ENCODE data around the gene KCTD17.

KCTD17 gene

GRCh38 chr22:37062702-37063381 lies 11.3 kb downstream of the KCTD17 start:
- no peak overlapping the region for H3K27ac ChIP-seq
- TF ChIP-seq ZFX (IDR thresholded peaks at IDR 0.05) (no peak), CTCF (conservative IDR thresholded peaks at IDR 0.05) (no peak)

- no peak overlapping the region for H3K27ac ChIP-seq
- no peak for TF ChIP-seq ZFX (IDR thresholded peaks at IDR 0.05)
- TF ChIP-seq CTCF (conservative IDR thresholded peaks at IDR 0.05): no peak
Measured at GRCh38 chr22:37063431-37064420, 12.2 kb downstream of the KCTD17 start.

DNA sequence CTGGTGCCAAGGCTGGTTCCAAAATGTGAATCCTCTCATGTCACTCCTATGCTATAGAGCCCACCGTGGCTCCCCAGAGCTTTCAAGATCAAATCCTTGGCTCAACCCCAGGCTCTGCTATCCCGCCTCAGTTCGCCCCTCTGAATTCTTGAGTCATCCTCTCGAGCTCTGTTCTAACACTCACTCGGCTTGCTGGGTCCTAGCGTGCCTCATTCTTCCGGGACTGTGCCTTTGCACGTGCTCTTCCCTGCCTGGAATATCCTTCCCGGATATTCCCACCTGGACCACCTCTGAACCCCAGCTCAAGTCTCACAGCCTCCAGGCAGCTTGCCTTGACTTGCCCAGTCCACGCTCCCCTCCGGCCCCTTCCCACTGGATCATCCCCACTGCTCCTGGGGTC lies 13.0 kb downstream of the KCTD17 start:
- TF ChIP-seq CTCF (conservative IDR thresholded peaks at IDR 0.05) (no peak), ZFX (IDR thresholded peaks at IDR 0.05) (no peak)
- H3K27ac ChIP-seq: no peak overlapping the region

DNA sequence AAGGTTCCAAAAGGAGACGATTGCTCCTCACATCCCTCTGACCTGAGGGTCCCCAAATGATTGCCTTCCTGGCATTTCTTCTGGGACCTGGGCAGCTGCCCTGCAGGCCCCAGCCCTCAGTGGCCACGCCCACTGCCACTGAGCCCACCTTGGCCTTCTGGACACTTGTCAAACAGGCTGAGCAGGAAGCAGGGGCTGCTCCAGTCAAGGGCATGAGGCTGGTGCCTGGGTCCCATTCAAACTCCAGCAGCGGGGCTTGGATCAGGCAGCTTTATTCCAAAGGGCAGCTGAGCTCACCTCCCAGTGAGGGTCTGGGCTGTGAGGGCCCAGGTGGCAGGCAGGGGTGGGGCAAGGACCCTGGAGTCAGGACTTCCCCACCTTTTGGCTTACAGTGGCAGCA lies 13.6 kb downstream of the KCTD17 start:
- TF ChIP-seq ZFX (IDR thresholded peaks at IDR 0.05) (no peak), CTCF (conservative IDR thresholded peaks at IDR 0.05) (no peak)
- H3K27ac ChIP-seq: no peak overlapping the region

DNA sequence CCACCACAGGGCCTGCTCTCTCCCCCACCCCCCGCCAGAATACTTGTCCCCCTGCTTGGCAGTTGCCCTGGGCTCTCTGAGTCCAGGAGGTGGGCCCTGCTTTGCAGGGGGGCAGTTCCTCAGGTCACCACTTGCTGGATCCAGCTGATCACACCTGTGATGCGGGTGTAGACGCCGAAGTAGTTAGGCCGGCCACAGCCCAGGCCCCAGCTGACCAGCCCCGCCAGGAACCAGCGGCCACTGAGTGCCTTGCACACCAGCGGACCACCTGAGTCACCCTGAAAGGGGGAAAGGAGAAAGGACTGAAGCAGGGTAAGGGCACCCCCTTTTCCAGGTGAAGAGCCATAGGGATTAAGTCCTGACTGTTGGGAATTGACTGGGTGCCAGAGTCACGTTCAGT lies 14.4 kb downstream of the KCTD17 start:
- TF ChIP-seq CTCF (conservative IDR thresholded peaks at IDR 0.05) (no peak), ZFX (IDR thresholded peaks at IDR 0.05) (no peak)
- no peak overlapping the region for H3K27ac ChIP-seq

DNA sequence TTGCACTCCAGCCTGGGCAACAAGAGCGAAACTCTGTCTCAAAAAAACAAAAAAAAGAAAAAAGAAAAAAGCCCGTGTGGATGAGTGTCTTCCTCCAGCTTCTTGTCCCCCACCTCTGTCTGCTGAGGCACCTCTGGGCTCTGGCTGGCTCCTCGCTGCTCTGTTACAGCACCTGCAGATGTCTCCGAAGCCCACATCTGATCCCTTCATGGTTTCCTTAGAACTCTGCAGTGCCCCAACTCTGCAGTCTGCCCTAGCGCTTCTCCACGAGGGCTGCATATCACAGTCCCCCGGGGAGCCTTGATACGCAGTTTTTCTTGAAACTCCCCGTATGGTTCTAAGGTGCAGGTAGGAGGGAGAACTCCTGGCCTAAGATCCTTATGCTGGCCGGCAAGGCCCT lies 15.9 kb downstream of the KCTD17 start:
- no peak for TF ChIP-seq ZFX (IDR thresholded peaks at IDR 0.05)
- TF ChIP-seq CTCF (conservative IDR thresholded peaks at IDR 0.05): no peak
- no peak overlapping the region for H3K27ac ChIP-seq

DNA sequence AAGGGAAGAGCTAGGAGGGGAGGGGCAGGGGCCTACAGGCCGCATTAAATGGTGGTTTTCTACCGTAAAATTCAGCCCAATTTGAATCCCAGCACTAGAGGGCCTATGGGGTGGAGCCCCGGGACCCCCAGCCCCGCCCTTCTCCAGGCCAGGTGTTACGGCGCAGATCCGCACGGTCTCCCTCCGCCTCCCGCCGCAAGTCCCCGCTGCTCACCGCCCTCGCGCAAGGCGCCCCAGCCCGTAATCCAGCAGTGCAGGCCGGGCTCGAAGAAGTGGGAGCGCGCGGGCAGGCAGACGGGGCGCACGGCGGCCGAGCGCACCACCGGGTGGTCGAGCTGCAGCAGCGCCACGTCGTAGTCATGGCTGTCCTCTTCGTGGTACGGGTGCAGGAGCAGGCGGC lies 17.3 kb downstream of the KCTD17 start:
- no peak overlapping the region for H3K27ac ChIP-seq
- TF ChIP-seq CTCF (conservative IDR thresholded peaks at IDR 0.05) (no peak), ZFX (IDR thresholded peaks at IDR 0.05) (no peak)

Measured in C4-2B (cell line).